Spleen (tissue), 11 donors: ENCODE data around the gene LOX. TPM values are rescaled to one million over a fixed set of nuclear protein-coding genes. Genes with fewer than 3 reads are reported as not detected.

Source experiments
- DNase-seq: peaks from one replicate; pipeline ENCODE4 v3.0.0-alpha.2; 2020
- H3K27ac ChIP-seq, 8 donors: fragments of 200-600 bp; sonication (generic) in 7 of 8; 1 replicate in 4 of 8; 2 replicates in 4 of 8; pipeline versions ENCODE4 v1.5.0 to v1.8.0; 2016 to 2021; ENCODE audit warnings: inconsistent platforms in 4 of 8, mild to moderate bottlenecking in 4 of 8, moderate library complexity in 1 of 8
- H3K27me3 ChIP-seq, 7 donors: fragments of 200-600 bp; sonication (generic) in 6 of 7; replicated peaks in 1 of 7; 1 replicate in 4 of 7; 2 replicates in 3 of 7; pipeline versions ENCODE4 v1.5.0 to v1.8.0; 2016 to 2021; ENCODE audit warnings: inconsistent platforms in 3 of 7, mild to moderate bottlenecking in 1 of 7
- H3K36me3 ChIP-seq, 6 donors: fragments of 200-600 bp; sonication (generic) in 5 of 6; 1 replicate in 4 of 6; 2 replicates in 2 of 6; pipeline versions ENCODE4 v1.5.0 to v1.8.0; 2016 to 2021; ENCODE audit warnings: inconsistent platforms in 2 of 6
- H3K4me1 ChIP-seq, 6 donors: fragments of 200-600 bp; sonication (generic) in 5 of 6; 1 replicate in 3 of 6; 2 replicates in 3 of 6; pipeline versions ENCODE4 v1.5.0 to v1.8.0; 2016 to 2021; ENCODE audit warnings: inconsistent platforms in 3 of 6
- H3K4me3 ChIP-seq, 8 donors: fragments of 200-600 bp; sonication (generic) in 7 of 8; 1 replicate in 4 of 8; 2 replicates in 4 of 8; pipeline versions ENCODE4 v1.5.0 to v1.8.0; 2016 to 2021; ENCODE audit warnings: inconsistent platforms in 4 of 8, mild to moderate bottlenecking in 4 of 8, moderate library complexity in 2 of 8
- H3K9me3 ChIP-seq, 8 donors: fragments of 200-600 bp; sonication (generic) in 7 of 8; 1 replicate in 4 of 8; 2 replicates in 4 of 8; pipeline versions ENCODE4 v1.5.0 to v1.8.0; 2016 to 2021; ENCODE audit warnings: inconsistent platforms in 4 of 8
- POLR2A ChIP-seq, 3 donors: fragments of 450-650 bp; IDR thresholded peaks; one replicate each; pipeline ENCODE4 v1.5.1; 2017; ENCODE audit warnings: antibody characterized with exemption in 3 of 3, mild to moderate bottlenecking in 1 of 3
- POLR2AphosphoS5 ChIP-seq, 3 donors: sonication (generic); formaldehyde crosslinking; IDR thresholded peaks; one replicate each; pipeline ENCODE4 v1.5.1; 2017; ENCODE audit warnings: antibody characterized with exemption in 3 of 3
- WGBS, 5 donors: extraction: QIAGEN DNeasy Blood & Tissue Kit in 3 of 5; methylation state at CpG; one replicate each; pipeline versions ENCODE4 v1.1.5 to v1.1.7; 2013 to 2018; 5-methylcytosine and 5-hydroxymethylcytosine counted together
- intact Hi-C: fragments of 100-400 bp; cut with DNase I; formaldehyde crosslinking; loops from one replicate; pipeline ENCODE4 v1.15.0; 2023; ENCODE audit warnings: low total_unique reads
- polyA plus RNA-seq, 3 donors: library from polyadenylated mRNA; stranded (reverse); fragments of 200-250 nt; gene quantifications; one replicate each; pipeline ENCODE4 v1.2.1, GENCODE V29; 2013
- total RNA-seq, 7 donors: library from RNA; depleted of rRNA in 3 of 7; stranded (reverse); fragments of >200 nt in 3 of 7; fragmentation: NEBNext Ultra II Directional in 4 of 7; extraction: Animal tissue kit (Norgen Biotek cat#: 25700) in 4 of 7; gene quantifications; one replicate each; pipeline versions ENCODE4 v1.1.0 to v1.2.1, GENCODE V29; 2016 to 2021
- TF ChIP-seq, protein P1 (sequence below), 11 experiments: fragments of 200-600 bp in 7 of 11; fragments of 450-650 bp in 4 of 11; sonication (generic) in 4 of 11; IDR thresholded peaks in 8 of 11; conservative IDR thresholded peaks in 3 of 11; 1 replicate in 7 of 11; 2 replicates in 4 of 11; pipeline versions ENCODE4 v1.4.0 to v1.8.0; 2016 to 2021; ENCODE audit warnings: antibody characterized with exemption in 11 of 11, inconsistent platforms in 4 of 11, mild to moderate bottlenecking in 1 of 11
- donor health status: healthy with polysubstance abuse.
- donor health status: DM: no; HTN: no; CAD: no; lungs with moderate emphysema.
- donor health status: DM: no; HTN: no; CAD: no.
- donor health status: Bipolar disorder and iron deficiency.
- donor health status: healthy.
- donor health status: DM: no; HTN: no; CAD: no.
- donor health status: DM: yes; HTN: yes; CAD: no.

LOX gene
- total and polyA plus RNA-seq, 10 donors, result 0.96 to 17.4 (median 5.3) TPM

DNA sequence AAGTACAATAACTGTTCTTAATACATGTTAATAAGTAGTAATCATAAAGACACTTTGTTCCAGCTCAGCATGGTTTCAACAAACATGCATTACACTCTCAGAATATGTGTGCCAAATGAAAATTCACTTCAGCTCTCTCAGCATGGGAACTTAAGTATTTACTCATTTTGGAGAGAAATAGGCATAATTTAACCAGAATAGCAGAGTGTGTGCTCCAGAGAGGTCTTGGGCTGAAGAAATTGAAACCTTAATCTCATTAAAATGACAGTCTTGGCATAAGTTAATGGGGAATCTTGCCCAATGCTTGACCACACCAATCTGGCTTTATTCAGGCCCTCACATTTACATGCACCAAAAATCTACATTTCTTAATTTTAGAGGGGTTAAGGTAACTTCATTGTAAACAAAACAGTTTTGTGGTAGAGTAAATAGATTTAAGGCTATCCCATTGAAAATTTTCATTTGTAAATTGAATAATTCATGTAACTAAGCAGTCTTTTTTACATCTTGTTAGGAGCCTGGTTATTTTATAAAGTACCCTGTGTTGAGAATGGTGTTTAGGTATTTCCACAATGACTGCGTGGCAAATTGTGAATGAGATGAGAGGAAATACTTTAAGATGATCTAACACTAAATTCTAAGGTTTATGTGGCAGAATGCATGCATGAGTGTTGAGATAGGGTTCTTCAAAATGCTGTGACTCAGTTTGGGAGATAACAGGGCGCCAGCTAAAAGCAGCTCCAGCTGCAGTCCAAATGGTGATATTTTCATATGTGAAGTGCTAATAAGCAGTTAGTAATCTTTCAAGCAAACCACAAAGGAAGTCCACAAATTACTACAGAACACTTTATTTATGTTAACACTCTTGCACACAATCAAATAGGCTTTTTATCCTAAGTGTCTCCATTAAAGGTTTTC lies 11.3 kb upstream of the LOX start:
- no peaks in the 10 kb centered on the region for H3K36me3 ChIP-seq
- no peak overlapping the region for H3K4me3 ChIP-seq
- WGBS, 5 donors, result 34 to 52% (median 42%) methylated on average over 2 of the region's 2 CpGs
- TF ChIP-seq POLR2A (IDR thresholded peaks at IDR 0.05) (no peak), POLR2AphosphoS5 (IDR thresholded peaks at IDR 0.05) (no peak)
- TF ChIP-seq, protein P1, sequence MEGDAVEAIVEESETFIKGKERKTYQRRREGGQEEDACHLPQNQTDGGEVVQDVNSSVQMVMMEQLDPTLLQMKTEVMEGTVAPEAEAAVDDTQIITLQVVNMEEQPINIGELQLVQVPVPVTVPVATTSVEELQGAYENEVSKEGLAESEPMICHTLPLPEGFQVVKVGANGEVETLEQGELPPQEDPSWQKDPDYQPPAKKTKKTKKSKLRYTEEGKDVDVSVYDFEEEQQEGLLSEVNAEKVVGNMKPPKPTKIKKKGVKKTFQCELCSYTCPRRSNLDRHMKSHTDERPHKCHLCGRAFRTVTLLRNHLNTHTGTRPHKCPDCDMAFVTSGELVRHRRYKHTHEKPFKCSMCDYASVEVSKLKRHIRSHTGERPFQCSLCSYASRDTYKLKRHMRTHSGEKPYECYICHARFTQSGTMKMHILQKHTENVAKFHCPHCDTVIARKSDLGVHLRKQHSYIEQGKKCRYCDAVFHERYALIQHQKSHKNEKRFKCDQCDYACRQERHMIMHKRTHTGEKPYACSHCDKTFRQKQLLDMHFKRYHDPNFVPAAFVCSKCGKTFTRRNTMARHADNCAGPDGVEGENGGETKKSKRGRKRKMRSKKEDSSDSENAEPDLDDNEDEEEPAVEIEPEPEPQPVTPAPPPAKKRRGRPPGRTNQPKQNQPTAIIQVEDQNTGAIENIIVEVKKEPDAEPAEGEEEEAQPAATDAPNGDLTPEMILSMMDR (IDR thresholded peaks at IDR 0.05 in 8 of 11, conservative IDR thresholded peaks at IDR 0.05 in 3 of 11), result no peak
- no peaks in the 10 kb centered on the region for H3K9me3 ChIP-seq
- no peak overlapping the region for H3K27ac ChIP-seq
- intact Hi-C loops, result no loop called here
- no peaks in the 10 kb centered on the region for H3K4me1 ChIP-seq
- no peaks in the 10 kb centered on the region for H3K27me3 ChIP-seq
- DNase-seq, result no peak

- no peak for DNase-seq
- Histone ChIP-seq H3K4me1 (no peaks in the 10 kb centered on the region), H3K4me3 (no peak overlapping the region), H3K27me3 (peaks cover 0 to 6% (median 0%) of the 10 kb centered on the region in 7 donors), H3K27ac (no peak overlapping the region), H3K9me3 (no peaks in the 10 kb centered on the region), H3K36me3 (no peaks in the 10 kb centered on the region)
- intact Hi-C loops, result no loop called here
- WGBS, 5 donors, result 75 to 91% (median 85%) methylated on average over 3 of the region's 3 CpGs
- TF ChIP-seq POLR2AphosphoS5 (IDR thresholded peaks at IDR 0.05) (no peak), POLR2A (IDR thresholded peaks at IDR 0.05) (no peak)
- TF ChIP-seq, protein P1 (IDR thresholded peaks at IDR 0.05 in 8 of 11, conservative IDR thresholded peaks at IDR 0.05 in 3 of 11), result no peak
These were observed 7.0 kb upstream of the LOX start for GRCh38 chr5:122085041-122085440.

GRCh38 chr5:122083535-122083934 lies 5.5 kb upstream of the LOX start:
- TF ChIP-seq, protein P1 (IDR thresholded peaks at IDR 0.05 in 8 of 11, conservative IDR thresholded peaks at IDR 0.05 in 3 of 11), result no peak
- TF ChIP-seq POLR2AphosphoS5 (IDR thresholded peaks at IDR 0.05) (no peak), POLR2A (IDR thresholded peaks at IDR 0.05) (no peak)
- intact Hi-C loops, result no loop called here
- H3K27ac ChIP-seq, result no peak overlapping the region
- H3K9me3 ChIP-seq, result no peaks in the 10 kb centered on the region
- peaks cover 0 to 20% (median 0%) of the 10 kb centered on the region in 7 donors for H3K27me3 ChIP-seq
- 74 to 89% (median 79%) methylated on average over 1 of the region's 1 CpG for WGBS, 5 donors
- H3K4me1 ChIP-seq, result peaks cover 0 to 3% (median 1%) of the 10 kb centered on the region in 6 donors
- H3K4me3 ChIP-seq, result no peak overlapping the region
- no peaks in the 10 kb centered on the region for H3K36me3 ChIP-seq
- no peak for DNase-seq

DNA sequence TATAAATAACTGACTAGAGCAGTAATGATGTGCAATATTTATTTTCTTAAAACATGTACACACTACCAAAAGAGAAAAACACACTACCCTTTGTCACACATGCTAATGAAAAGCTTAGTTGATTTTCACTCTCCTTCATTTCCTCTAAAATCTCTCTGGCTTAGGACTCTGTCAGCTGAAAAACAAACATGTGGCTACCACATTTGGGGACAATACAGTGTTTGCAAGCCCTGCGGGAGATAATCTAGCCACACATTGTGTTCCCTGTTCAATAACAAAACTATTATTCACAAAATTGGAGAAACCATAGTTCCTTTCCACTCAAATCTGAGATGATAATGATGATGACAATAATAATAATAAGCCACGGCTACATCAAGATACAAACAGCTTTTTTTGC lies 3.5 kb upstream of the LOX start:
- no peaks in the 10 kb centered on the region for H3K9me3 ChIP-seq
- no peak for DNase-seq
- WGBS, 5 donors, result 89 to 98% (median 91%) methylated on average over 2 of the region's 2 CpGs
- TF ChIP-seq, protein P1 (IDR thresholded peaks at IDR 0.05 in 8 of 11, conservative IDR thresholded peaks at IDR 0.05 in 3 of 11), result no peak
- TF ChIP-seq POLR2AphosphoS5 (IDR thresholded peaks at IDR 0.05), result no peak
- TF ChIP-seq POLR2A (IDR thresholded peaks at IDR 0.05), result no peak
- no peaks in the 10 kb centered on the region for H3K36me3 ChIP-seq
- H3K4me3 ChIP-seq, result no peak overlapping the region
- peaks cover 0 to 40% (median 19%) of the 10 kb centered on the region in 7 donors for H3K27me3 ChIP-seq
- intact Hi-C loops, result no loop called here
- H3K4me1 ChIP-seq, result peaks cover 0 to 23% (median 19%) of the 10 kb centered on the region in 6 donors
- no peak overlapping the region for H3K27ac ChIP-seq
